HG02678 (cell line): ENCODE data around the gene ZNFX1.
A peak's percentile ranks its signal among the peaks of the same experiment; 100 is the strongest.
"Not testable (repeated sequence)": the region's sequence is repeated elsewhere in the genome, so short reads cannot be mapped to it uniquely, and the experiment has no call there.

Source experiments
- ATAC-seq: cut with Tn5 transposase; IDR thresholded peaks from one replicate; pipeline ENCODE4 v1.9.1; 2021; ENCODE audit warnings: mild to moderate bottlenecking, moderate library complexity; ENCODE audit not compliant: unreplicated experiment

The ZNFX1 gene

GRCh38 chr20:49278036-49278817, at the start of gene ZNFX1:
ZNFX1 (minus strand) TSS chr20:49278057; CDS start chr20:49275839, 2,218 bp downstream.
- peak; percentile 83 for ATAC-seq

GRCh38 chr20:49326026-49326425, 48.2 kb upstream of the ZNFX1 start:
- ATAC-seq = no peak

- ATAC-seq = no peak
Observed at GRCh38 chr20:49324306-49324705, 46.4 kb upstream of the ZNFX1 start.

- ATAC-seq = no peak
Observed at GRCh38 chr20:49323622-49324238, 45.9 kb upstream of the ZNFX1 start.

- ATAC-seq = no peak
Observed at GRCh38 chr20:49320460-49320859, 42.6 kb upstream of the ZNFX1 start.

GRCh38 chr20:49319208-49319809, 41.5 kb upstream of the ZNFX1 start:
- ATAC-seq = no peak

GRCh38 chr20:49318430-49319207, 40.8 kb upstream of the ZNFX1 start:
- ATAC-seq = no peak

GRCh38 chr20:49318091-49318429, 40.2 kb upstream of the ZNFX1 start:
- no peak for ATAC-seq

GRCh38 chr20:49316704-49317103, 38.8 kb upstream of the ZNFX1 start:
- ATAC-seq = no peak

GRCh38 chr20:49315580-49315979, 37.7 kb upstream of the ZNFX1 start:
- no peak for ATAC-seq

GRCh38 chr20:49314052-49314451, 36.2 kb upstream of the ZNFX1 start:
- not testable (repeated sequence) for ATAC-seq

GRCh38 chr20:49313283-49313682, 35.4 kb upstream of the ZNFX1 start:
- ATAC-seq = no peak

- no peak for ATAC-seq
Observed at GRCh38 chr20:49312661-49313060, 34.8 kb upstream of the ZNFX1 start.

- no peak for ATAC-seq
Observed at GRCh38 chr20:49310705-49311104, 32.8 kb upstream of the ZNFX1 start.

- ATAC-seq = no peak
Observed at GRCh38 chr20:49308875-49309274, 31.0 kb upstream of the ZNFX1 start.

- ATAC-seq = no peak
Observed at GRCh38 chr20:49306903-49307620, 29.2 kb upstream of the ZNFX1 start.

GRCh38 chr20:49303065-49303552, 25.3 kb upstream of the ZNFX1 start:
- ATAC-seq = no peak

- ATAC-seq = no peak
Observed at GRCh38 chr20:49297605-49298530, 20.0 kb upstream of the ZNFX1 start.

- not testable (repeated sequence) for ATAC-seq
Observed at GRCh38 chr20:49294002-49294654, 16.3 kb upstream of the ZNFX1 start.
